Umbilical cord (tissue), 2 donors: Measurements from ENCODE around the gene ERC1. TPM values are rescaled to one million over a fixed set of nuclear protein-coding genes. Genes with fewer than 3 reads are reported as not detected.
A peak's percentile ranks its signal among the peaks of the same experiment; 100 is the strongest.
"Not testable (repeated sequence)": the region's sequence is repeated elsewhere in the genome, so short reads cannot be mapped to it uniquely, and the experiment has no call there.

ENCODE experiments used
- DNase-seq: peaks from one replicate; pipeline ENCODE4 v3.0.0-alpha.2; 2015; ENCODE audit warnings: low spot score
- total RNA-seq: library from RNA; depleted of rRNA; stranded (reverse); fragments of >200 nt; gene quantifications from one replicate; pipeline ENCODE4 v1.2.3, GENCODE V29; 2014; ENCODE audit warnings: low replicate concordance; ENCODE audit not compliant: insufficient read depth

The ERC1 gene
- total RNA-seq, 1 donor from 2014 or later, result 124 TPM

GRCh38 chr12:1218369-1218768, 227.3 kb downstream of the ERC1 start:
- DNase-seq, result no peak

- peak; percentile 59 for DNase-seq
Measured at GRCh38 chr12:1220127-1221092, 229.4 kb downstream of the ERC1 start.

GRCh38 chr12:1222858-1223639, 232.0 kb downstream of the ERC1 start:
- DNase-seq, result no peak

GRCh38 chr12:1226951-1227350, 235.9 kb downstream of the ERC1 start:
- DNase-seq, result no peak

GRCh38 chr12:1234073-1234472, 243.1 kb downstream of the ERC1 start:
- no peak for DNase-seq

- peak; percentile 17 for DNase-seq
Measured at GRCh38 chr12:1246637-1247036, 255.6 kb downstream of the ERC1 start.

GRCh38 chr12:1250641-1251040, 259.6 kb downstream of the ERC1 start:
- no peak for DNase-seq

- no peak for DNase-seq
Measured at GRCh38 chr12:1252758-1253157, 261.7 kb downstream of the ERC1 start.

- not testable (repeated sequence) for DNase-seq
Measured at GRCh38 chr12:1255125-1255524, 264.1 kb downstream of the ERC1 start.

- DNase-seq, result not testable (repeated sequence)
Measured at GRCh38 chr12:1255854-1256253, 264.8 kb downstream of the ERC1 start.

- DNase-seq, result no peak
Measured at GRCh38 chr12:1256285-1256684, 265.3 kb downstream of the ERC1 start.

GRCh38 chr12:1256991-1257390, 266.0 kb downstream of the ERC1 start:
- no peak for DNase-seq

- no peak for DNase-seq
Measured at GRCh38 chr12:1262011-1262410, 271.0 kb downstream of the ERC1 start.

GRCh38 chr12:1267243-1267642, 276.2 kb downstream of the ERC1 start:
- no peak for DNase-seq

GRCh38 chr12:1272142-1272541, 281.1 kb downstream of the ERC1 start:
- no peak for DNase-seq

- DNase-seq, result peak; percentile 86
Measured at GRCh38 chr12:1273051-1273450, 282.0 kb downstream of the ERC1 start.

GRCh38 chr12:1277905-1278304, 286.9 kb downstream of the ERC1 start:
- no peak for DNase-seq

GRCh38 chr12:1279050-1279449, 288.0 kb downstream of the ERC1 start:
- DNase-seq, result peak; percentile 46

GRCh38 chr12:1280059-1280458, 289.0 kb downstream of the ERC1 start:
- DNase-seq, result no peak

GRCh38 chr12:1281683-1282366, 290.8 kb downstream of the ERC1 start:
- DNase-seq, result peak; percentile 90

GRCh38 chr12:1282670-1283315, 291.8 kb downstream of the ERC1 start:
- DNase-seq, result peak; percentile 92
